HEK293 (cell line): Measurements from ENCODE around the gene MED16.
A peak's percentile ranks its signal among the peaks of the same experiment; 100 is the strongest.

Source experiments
- CTCF ChIA-PET: fragments of 350-600 bp; formaldehyde crosslinking; extraction: SDS; loops from one replicate; lab custom pipeline; 2021; ENCODE audit warnings: antibody characterized with exemption; lab: Yijun Ruan, JAX
- POLR2A ChIA-PET: fragments of 300-600 bp; formaldehyde crosslinking; extraction: SDS; loops from one replicate; lab custom pipeline; 2020; ENCODE audit warnings: antibody characterized with exemption, inconsistent platforms; lab: Yijun Ruan, JAX
- H3K27ac ChIP-seq: fragments of 200-500 bp; sonication (Bioruptor generic); 2 replicates; pipeline ENCODE4 v1.5.1; 2014; ENCODE audit warnings: low read depth, low read length, control low read depth, inconsistent platforms; ENCODE audit errors: extremely low read depth
- H3K36me3 ChIP-seq, 2 experiments: fragments of 200-500 bp in 1 of 2; sonication (Bioruptor generic) in 1 of 2; 1 replicate in 1 of 2; 2 replicates in 1 of 2; pipeline ENCODE4 v1.5.1; 2014 to 2017; ENCODE audit warnings: inconsistent platforms in 2 of 2, low read length in 2 of 2; ENCODE audit not compliant: control insufficient read depth in 2 of 2, insufficient read depth in 1 of 2
- H3K4me1 ChIP-seq: fragments of 200-500 bp; sonication (Bioruptor generic); 2 replicates; pipeline ENCODE4 v1.5.1; 2014; ENCODE audit warnings: mild to moderate bottlenecking, low read length, inconsistent platforms; ENCODE audit not compliant: control insufficient read depth, insufficient read depth
- H3K4me3 ChIP-seq: 2 replicates; pipeline ENCODE4 v1.5.1; 2011; ENCODE audit warnings: low read depth, mild to moderate bottlenecking, control low read depth, low read length, moderate library complexity
- H3K9me3 ChIP-seq: fragments of 200-500 bp; sonication (Bioruptor generic); 2 replicates; pipeline ENCODE4 v1.5.1; 2014; ENCODE audit warnings: low read depth, low read length, inconsistent platforms; ENCODE audit not compliant: control insufficient read depth, insufficient read depth
- GLI4 ChIP-seq: fragments of 450-650 bp; formaldehyde crosslinking; IDR thresholded peaks from 2 replicates; pipeline ENCODE4 v1.5.1; 2016; ENCODE audit warnings: missing biosample characterization, missing genetic modification characterization
- HOXD13 ChIP-seq: sonication (generic); formaldehyde crosslinking; IDR thresholded peaks from 2 replicates; pipeline ENCODE4 v1.8.0; 2022; ENCODE audit warnings: missing genetic modification reagents, borderline replicate concordance
- KLF16 ChIP-seq: fragments of 450-650 bp; formaldehyde crosslinking; IDR thresholded peaks from 2 replicates; pipeline ENCODE4 v1.5.1; 2017; ENCODE audit warnings: missing biosample characterization, missing genetic modification characterization
- KLF7 ChIP-seq: fragments of 450-650 bp; formaldehyde crosslinking; IDR thresholded peaks from 2 replicates; pipeline ENCODE4 v1.5.1; 2016; ENCODE audit warnings: missing biosample characterization, missing genetic modification characterization, borderline replicate concordance
- OSR2 ChIP-seq: fragments of 450-650 bp; formaldehyde crosslinking; IDR thresholded peaks from 2 replicates; pipeline ENCODE4 v1.5.1; 2016; ENCODE audit warnings: missing biosample characterization, missing genetic modification characterization
- OVOL3 ChIP-seq: fragments of 450-650 bp; formaldehyde crosslinking; IDR thresholded peaks from 2 replicates; pipeline ENCODE4 v1.5.1; 2016; ENCODE audit warnings: missing biosample characterization, missing genetic modification characterization
- WT1 ChIP-seq: fragments of 450-650 bp; formaldehyde crosslinking; IDR thresholded peaks from 2 replicates; pipeline ENCODE4 v1.5.1; 2016; ENCODE audit warnings: missing biosample characterization, missing genetic modification characterization
- ZNF114 ChIP-seq: fragments of 450-650 bp; formaldehyde crosslinking; IDR thresholded peaks from 2 replicates; pipeline ENCODE4 v1.5.0; 2017; ENCODE audit warnings: missing biosample characterization, missing genetic modification characterization
- ZNF24 ChIP-seq: fragments of 450-650 bp; formaldehyde crosslinking; IDR thresholded peaks from 2 replicates; pipeline ENCODE4 v1.5.1; 2016; ENCODE audit warnings: missing biosample characterization, missing genetic modification characterization
- ZNF274 ChIP-seq, 2 experiments: fragments of 200-500 bp in 1 of 2; fragments of 450-650 bp in 1 of 2; sonication (Bioruptor generic) in 1 of 2; formaldehyde crosslinking in 1 of 2; IDR thresholded peaks; 2 replicates each; pipeline versions ENCODE4 v1.5.1 to v1.6.1; 2014 to 2016; ENCODE audit warnings: borderline replicate concordance in 1 of 2, inconsistent platforms in 1 of 2, low read length in 1 of 2, missing biosample characterization in 1 of 2, missing genetic modification characterization in 1 of 2
- ZNF391 ChIP-seq: fragments of 450-650 bp; formaldehyde crosslinking; IDR thresholded peaks from 2 replicates; pipeline ENCODE4 v1.5.1; 2016; ENCODE audit warnings: low read depth, missing biosample characterization, missing genetic modification characterization, borderline replicate concordance
- ZNF416 ChIP-seq: fragments of 450-650 bp; formaldehyde crosslinking; IDR thresholded peaks from 2 replicates; pipeline ENCODE4 v1.5.1; 2016; ENCODE audit warnings: missing biosample characterization, missing genetic modification characterization
- ZNF529 ChIP-seq: fragments of 450-650 bp; formaldehyde crosslinking; IDR thresholded peaks from 2 replicates; pipeline ENCODE4 v1.5.1; 2017; ENCODE audit warnings: missing genetic modification characterization, missing biosample characterization; ENCODE audit not compliant: insufficient replicate concordance
- ZNF558 ChIP-seq: fragments of 450-650 bp; formaldehyde crosslinking; IDR thresholded peaks from 2 replicates; pipeline ENCODE4 v1.5.1; 2016; ENCODE audit warnings: missing biosample characterization, missing genetic modification characterization
- ZNF585B ChIP-seq: fragments of 450-650 bp; formaldehyde crosslinking; IDR thresholded peaks from 2 replicates; pipeline ENCODE4 v1.5.1; 2016; ENCODE audit warnings: missing biosample characterization, missing genetic modification characterization
- ZNF623 ChIP-seq: fragments of 450-650 bp; formaldehyde crosslinking; IDR thresholded peaks from 2 replicates; pipeline ENCODE4 v1.5.1; 2016; ENCODE audit warnings: missing biosample characterization, missing genetic modification characterization
- ZNF664 ChIP-seq: fragments of 450-650 bp; formaldehyde crosslinking; IDR thresholded peaks from 2 replicates; pipeline ENCODE4 v1.5.1; 2016; ENCODE audit warnings: missing biosample characterization, missing genetic modification characterization
- TF ChIP-seq, protein P1 (sequence below): fragments of 450-650 bp; formaldehyde crosslinking; IDR thresholded peaks from 2 replicates; pipeline ENCODE4 v1.5.1; 2017; ENCODE audit warnings: missing biosample characterization, mild to moderate bottlenecking, missing genetic modification characterization, moderate library complexity
- TF ChIP-seq, protein P2 (sequence below): fragments of 450-650 bp; formaldehyde crosslinking; IDR thresholded peaks from 2 replicates; pipeline ENCODE4 v1.5.1; 2016; ENCODE audit warnings: missing biosample characterization, missing genetic modification characterization
- TF ChIP-seq, protein P3 (sequence below): fragments of 450-650 bp; formaldehyde crosslinking; IDR thresholded peaks from 2 replicates; pipeline ENCODE4 v1.5.1; 2016; ENCODE audit warnings: missing biosample characterization, missing genetic modification characterization, low read depth
- TF ChIP-seq, protein P4 (sequence below): fragments of 450-650 bp; formaldehyde crosslinking; IDR thresholded peaks from 2 replicates; pipeline ENCODE4 v1.5.1; 2016; ENCODE audit warnings: missing biosample characterization, missing genetic modification characterization
- TF ChIP-seq, protein P5 (sequence below): fragments of 450-650 bp; formaldehyde crosslinking; IDR thresholded peaks from 2 replicates; pipeline ENCODE4 v1.5.1; 2017; ENCODE audit warnings: missing biosample characterization, missing genetic modification characterization

MED16 gene

DNA sequence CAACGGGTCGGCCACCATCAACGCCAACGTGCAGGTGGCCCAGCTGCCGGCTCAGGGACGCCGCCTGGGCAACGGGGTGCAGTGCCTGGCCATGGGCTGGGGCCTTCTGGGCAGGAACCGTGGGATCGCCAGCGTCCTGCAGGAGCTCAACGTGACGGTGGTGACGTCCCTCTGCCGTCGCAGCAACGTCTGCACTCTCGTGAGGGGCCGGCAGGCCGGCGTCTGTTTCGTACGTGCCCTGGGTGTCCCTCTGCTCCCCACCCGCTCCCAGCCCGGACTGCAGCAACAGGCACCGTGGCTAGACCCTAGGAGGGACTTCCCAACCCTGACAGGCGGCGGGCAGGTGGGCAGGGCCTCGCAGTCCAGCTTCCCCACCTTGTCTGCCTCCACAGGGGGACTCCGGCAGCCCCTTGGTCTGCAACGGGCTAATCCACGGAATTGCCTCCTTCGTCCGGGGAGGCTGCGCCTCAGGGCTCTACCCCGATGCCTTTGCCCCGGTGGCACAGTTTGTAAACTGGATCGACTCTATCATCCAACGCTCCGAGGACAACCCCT, 37.3 kb downstream of the MED16 start (continued):
- TF ChIP-seq, protein P1, sequence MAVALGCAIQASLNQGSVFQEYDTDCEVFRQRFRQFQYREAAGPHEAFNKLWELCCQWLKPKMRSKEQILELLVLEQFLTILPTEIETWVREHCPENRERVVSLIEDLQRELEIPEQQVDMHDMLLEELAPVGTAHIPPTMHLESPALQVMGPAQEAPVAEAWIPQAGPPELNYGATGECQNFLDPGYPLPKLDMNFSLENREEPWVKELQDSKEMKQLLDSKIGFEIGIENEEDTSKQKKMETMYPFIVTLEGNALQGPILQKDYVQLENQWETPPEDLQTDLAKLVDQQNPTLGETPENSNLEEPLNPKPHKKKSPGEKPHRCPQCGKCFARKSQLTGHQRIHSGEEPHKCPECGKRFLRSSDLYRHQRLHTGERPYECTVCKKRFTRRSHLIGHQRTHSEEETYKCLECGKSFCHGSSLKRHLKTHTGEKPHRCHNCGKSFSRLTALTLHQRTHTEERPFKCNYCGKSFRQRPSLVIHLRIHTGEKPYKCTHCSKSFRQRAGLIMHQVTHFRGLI (tag by site-specific recombination), result no peak
- TF ChIP-seq ZNF558 (tag by site-specific recombination) (no peak), ZNF585B (tag by site-specific recombination) (no peak), OVOL3 (tag by site-specific recombination) (no peak), ZNF529 (tag by site-specific recombination) (no peak), KLF7 (no peak)
- TF ChIP-seq, protein P2, sequence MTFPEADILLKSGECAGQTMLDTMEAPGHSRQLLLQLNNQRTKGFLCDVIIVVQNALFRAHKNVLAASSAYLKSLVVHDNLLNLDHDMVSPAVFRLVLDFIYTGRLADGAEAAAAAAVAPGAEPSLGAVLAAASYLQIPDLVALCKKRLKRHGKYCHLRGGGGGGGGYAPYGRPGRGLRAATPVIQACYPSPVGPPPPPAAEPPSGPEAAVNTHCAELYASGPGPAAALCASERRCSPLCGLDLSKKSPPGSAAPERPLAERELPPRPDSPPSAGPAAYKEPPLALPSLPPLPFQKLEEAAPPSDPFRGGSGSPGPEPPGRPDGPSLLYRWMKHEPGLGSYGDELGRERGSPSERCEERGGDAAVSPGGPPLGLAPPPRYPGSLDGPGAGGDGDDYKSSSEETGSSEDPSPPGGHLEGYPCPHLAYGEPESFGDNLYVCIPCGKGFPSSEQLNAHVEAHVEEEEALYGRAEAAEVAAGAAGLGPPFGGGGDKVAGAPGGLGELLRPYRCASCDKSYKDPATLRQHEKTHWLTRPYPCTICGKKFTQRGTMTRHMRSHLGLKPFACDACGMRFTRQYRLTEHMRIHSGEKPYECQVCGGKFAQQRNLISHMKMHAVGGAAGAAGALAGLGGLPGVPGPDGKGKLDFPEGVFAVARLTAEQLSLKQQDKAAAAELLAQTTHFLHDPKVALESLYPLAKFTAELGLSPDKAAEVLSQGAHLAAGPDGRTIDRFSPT, result no peak
- TF ChIP-seq, all 188 proteins: peak for 0

DNA sequence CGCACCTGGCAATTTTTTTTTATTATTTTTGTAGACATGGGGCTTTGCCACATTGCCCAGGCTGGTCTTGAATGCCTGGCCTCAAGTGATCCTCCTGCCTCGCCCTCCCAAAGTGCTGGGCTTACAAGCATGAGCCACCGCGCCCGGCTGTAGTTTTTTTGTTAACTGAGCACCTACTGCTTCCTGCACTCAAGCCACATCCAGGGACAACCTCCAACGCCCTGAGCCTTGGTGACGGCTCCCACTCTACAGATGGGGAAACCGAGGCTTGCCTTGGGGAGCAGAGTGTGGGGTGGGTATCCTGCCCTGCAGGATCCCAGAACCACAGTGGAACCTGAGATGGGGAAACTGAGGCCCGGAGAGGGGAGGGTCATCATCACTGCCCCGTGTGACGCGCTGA, 37.8 kb downstream of the MED16 start:
- Histone ChIP-seq H3K4me3 (no peak overlapping the region), H3K27ac (no peak overlapping the region), H3K9me3 (no peaks in the 10 kb centered on the region), H3K36me3 (no peaks in the 10 kb centered on the region), H3K4me1 (no peaks in the 10 kb centered on the region)
- ChIA-PET CTCF (interaction anchor here (2.6 kb wide), 1 partner anchor 68 kb away, joined by 7 read pairs; no protein-coding TSS in a partner anchor), POLR2A (no interaction called here)
- no peak for TF ChIP-seq ZNF24 (tag by site-specific recombination)
- TF ChIP-seq ZNF664 (tag by site-specific recombination), result peak; percentile 80
- TF ChIP-seq KLF7, result no peak
- TF ChIP-seq KLF16, result no peak
- TF ChIP-seq, protein P1 (tag by site-specific recombination), result no peak
- no peak for TF ChIP-seq GLI4
- TF ChIP-seq ZNF274 (IDR thresholded peaks at IDR 0.05; ENCODE audit: low read length), result no peak
- TF ChIP-seq ZNF274 (tag by site-specific recombination; IDR thresholded peaks at IDR 0.05; ENCODE audit: borderline replicate concordance), result no peak

DNA sequence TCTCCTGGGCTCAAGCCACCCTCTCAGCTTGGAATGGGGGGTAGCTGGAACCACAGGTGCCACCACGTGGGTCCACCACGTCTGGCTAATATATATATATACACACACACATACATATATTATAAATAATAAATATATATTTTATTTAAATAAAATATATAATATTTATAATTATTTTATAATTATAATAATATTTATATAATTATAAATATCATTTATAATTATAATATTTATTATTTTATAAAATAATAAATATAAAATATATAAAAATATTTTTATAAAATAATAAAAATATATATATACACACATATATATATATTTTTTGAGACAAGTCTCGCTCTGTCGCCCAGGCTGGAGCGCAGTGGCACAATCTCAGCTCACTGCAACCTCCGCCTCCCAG, 38.4 kb downstream of the MED16 start:
- no peaks in the 10 kb centered on the region for H3K9me3 ChIP-seq
- no peak overlapping the region for H3K27ac ChIP-seq
- CTCF ChIA-PET, result no interaction called here
- no peak overlapping the region for H3K4me3 ChIP-seq
- POLR2A ChIA-PET, result no interaction called here
- H3K36me3 ChIP-seq, result no peaks in the 10 kb centered on the region
- no peaks in the 10 kb centered on the region for H3K4me1 ChIP-seq
- TF ChIP-seq ZNF623 (tag by site-specific recombination), result no peak
- TF ChIP-seq ZNF391, result no peak
- TF ChIP-seq, protein P3, sequence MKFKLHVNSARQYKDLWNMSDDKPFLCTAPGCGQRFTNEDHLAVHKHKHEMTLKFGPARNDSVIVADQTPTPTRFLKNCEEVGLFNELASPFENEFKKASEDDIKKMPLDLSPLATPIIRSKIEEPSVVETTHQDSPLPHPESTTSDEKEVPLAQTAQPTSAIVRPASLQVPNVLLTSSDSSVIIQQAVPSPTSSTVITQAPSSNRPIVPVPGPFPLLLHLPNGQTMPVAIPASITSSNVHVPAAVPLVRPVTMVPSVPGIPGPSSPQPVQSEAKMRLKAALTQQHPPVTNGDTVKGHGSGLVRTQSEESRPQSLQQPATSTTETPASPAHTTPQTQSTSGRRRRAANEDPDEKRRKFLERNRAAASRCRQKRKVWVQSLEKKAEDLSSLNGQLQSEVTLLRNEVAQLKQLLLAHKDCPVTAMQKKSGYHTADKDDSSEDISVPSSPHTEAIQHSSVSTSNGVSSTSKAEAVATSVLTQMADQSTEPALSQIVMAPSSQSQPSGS (tag by site-specific recombination), result no peak
- TF ChIP-seq, protein P4, sequence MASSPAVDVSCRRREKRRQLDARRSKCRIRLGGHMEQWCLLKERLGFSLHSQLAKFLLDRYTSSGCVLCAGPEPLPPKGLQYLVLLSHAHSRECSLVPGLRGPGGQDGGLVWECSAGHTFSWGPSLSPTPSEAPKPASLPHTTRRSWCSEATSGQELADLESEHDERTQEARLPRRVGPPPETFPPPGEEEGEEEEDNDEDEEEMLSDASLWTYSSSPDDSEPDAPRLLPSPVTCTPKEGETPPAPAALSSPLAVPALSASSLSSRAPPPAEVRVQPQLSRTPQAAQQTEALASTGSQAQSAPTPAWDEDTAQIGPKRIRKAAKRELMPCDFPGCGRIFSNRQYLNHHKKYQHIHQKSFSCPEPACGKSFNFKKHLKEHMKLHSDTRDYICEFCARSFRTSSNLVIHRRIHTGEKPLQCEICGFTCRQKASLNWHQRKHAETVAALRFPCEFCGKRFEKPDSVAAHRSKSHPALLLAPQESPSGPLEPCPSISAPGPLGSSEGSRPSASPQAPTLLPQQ (tag by site-specific recombination), result no peak
- TF ChIP-seq HOXD13 (CRISPR knock-in tag), result no peak
- TF ChIP-seq KLF7, result no peak
- TF ChIP-seq, protein P5, sequence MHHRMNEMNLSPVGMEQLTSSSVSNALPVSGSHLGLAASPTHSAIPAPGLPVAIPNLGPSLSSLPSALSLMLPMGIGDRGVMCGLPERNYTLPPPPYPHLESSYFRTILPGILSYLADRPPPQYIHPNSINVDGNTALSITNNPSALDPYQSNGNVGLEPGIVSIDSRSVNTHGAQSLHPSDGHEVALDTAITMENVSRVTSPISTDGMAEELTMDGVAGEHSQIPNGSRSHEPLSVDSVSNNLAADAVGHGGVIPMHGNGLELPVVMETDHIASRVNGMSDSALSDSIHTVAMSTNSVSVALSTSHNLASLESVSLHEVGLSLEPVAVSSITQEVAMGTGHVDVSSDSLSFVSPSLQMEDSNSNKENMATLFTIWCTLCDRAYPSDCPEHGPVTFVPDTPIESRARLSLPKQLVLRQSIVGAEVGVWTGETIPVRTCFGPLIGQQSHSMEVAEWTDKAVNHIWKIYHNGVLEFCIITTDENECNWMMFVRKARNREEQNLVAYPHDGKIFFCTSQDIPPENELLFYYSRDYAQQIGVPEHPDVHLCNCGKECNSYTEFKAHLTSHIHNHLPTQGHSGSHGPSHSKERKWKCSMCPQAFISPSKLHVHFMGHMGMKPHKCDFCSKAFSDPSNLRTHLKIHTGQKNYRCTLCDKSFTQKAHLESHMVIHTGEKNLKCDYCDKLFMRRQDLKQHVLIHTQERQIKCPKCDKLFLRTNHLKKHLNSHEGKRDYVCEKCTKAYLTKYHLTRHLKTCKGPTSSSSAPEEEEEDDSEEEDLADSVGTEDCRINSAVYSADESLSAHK, result no peak
- TF ChIP-seq ZNF114, result no peak
- no peak for TF ChIP-seq WT1 (tag by site-specific recombination)
- TF ChIP-seq OSR2 (tag by site-specific recombination), result no peak
- TF ChIP-seq ZNF416 (tag by site-specific recombination), result no peak
- TF ChIP-seq ZNF24 (tag by site-specific recombination), result no peak
